GM21515 (cell line): ENCODE data around the gene MAGEA6.
"Not testable (repeated sequence)": the region's sequence is repeated elsewhere in the genome, so short reads cannot be mapped to it uniquely, and the experiment has no call there.

ENCODE experiments used
- ATAC-seq: cut with Tn5 transposase; IDR thresholded peaks from one replicate; pipeline ENCODE4 v1.9.1; 2021; ENCODE audit not compliant: unreplicated experiment

Gene MAGEA6, protein sequence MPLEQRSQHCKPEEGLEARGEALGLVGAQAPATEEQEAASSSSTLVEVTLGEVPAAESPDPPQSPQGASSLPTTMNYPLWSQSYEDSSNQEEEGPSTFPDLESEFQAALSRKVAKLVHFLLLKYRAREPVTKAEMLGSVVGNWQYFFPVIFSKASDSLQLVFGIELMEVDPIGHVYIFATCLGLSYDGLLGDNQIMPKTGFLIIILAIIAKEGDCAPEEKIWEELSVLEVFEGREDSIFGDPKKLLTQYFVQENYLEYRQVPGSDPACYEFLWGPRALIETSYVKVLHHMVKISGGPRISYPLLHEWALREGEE

DNA sequence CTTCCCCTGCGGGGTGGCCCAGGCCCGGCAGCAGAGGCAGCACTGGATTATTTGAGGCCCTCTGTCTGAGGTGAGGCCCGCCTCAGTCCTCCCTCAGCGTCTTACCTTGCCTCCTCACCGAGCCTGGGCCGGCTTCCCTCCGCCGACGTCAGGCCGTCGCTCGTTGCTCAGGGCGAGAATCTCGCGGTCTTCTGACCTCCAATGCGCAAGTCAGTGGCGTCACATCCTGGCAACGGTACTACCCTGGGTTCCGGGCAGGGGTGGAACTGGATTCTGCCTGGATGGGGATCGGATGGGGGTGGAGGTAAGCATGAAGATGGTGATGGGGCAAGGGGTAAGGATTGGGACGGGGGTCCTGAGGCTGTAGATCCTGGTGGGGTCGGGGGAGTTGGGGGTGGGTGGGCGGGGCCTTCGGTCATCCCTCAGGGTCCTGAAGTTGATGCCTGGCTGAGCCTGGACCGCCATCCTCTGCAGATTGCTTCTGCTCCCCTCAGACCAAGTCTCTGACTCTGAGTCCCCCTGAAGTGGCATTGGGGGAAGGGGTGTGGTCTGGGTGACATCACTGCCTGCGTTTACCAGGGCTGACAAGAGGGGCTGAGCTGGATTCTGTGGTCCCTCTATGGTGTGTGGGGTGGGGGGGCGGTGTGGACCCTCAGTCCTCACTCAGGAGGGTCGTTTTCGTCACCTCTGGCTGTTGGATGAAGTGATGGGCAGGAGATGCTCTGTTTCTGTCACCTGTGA, at the start of gene MAGEA6:
MAGEA6 (minus strand) TSS at position 141 of the 741 bp plus-strand sequence. CDS start 2,039 bp downstream, outside the sequence.
- not testable (repeated sequence) for ATAC-seq

DNA sequence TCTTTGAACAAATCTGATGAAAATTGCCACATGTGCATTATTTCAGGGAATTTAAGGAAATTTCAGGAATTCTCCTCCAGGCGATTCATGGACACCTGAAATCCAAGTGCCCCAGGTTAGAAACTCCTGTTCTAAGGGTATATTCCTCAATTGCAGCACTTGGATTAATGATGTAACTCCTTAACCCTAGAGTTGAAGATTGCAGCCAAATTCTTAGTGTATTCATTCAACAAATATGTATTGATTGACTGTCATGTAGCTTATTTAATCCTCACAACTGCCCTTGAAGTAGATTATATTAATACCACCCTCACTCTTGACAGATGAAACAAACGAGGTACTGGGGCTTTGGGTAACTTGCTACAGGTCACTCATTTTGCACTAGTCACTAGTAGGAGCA, 49.8 kb upstream of the MAGEA6 start:
- ATAC-seq, result no peak

DNA sequence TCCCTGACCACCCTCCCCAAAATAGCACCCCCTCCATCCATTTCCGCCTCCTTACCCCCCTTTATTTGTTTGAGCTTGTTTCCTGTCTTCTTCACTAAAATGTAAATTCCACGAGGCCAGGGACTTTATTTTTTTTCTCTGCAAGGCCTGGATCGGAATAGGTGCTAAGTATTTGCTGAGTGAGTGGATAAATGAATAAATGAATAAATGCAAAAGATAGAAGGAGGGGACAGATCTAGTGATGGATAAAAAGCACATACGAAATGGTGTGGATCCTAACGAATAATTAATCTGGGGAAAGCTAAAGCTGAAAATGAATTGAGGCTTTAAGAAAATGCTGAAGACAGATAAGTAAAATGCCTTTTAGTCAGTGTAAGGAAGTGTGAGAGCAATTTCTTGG, 48.9 kb upstream of the MAGEA6 start:
- ATAC-seq, result no peak

DNA sequence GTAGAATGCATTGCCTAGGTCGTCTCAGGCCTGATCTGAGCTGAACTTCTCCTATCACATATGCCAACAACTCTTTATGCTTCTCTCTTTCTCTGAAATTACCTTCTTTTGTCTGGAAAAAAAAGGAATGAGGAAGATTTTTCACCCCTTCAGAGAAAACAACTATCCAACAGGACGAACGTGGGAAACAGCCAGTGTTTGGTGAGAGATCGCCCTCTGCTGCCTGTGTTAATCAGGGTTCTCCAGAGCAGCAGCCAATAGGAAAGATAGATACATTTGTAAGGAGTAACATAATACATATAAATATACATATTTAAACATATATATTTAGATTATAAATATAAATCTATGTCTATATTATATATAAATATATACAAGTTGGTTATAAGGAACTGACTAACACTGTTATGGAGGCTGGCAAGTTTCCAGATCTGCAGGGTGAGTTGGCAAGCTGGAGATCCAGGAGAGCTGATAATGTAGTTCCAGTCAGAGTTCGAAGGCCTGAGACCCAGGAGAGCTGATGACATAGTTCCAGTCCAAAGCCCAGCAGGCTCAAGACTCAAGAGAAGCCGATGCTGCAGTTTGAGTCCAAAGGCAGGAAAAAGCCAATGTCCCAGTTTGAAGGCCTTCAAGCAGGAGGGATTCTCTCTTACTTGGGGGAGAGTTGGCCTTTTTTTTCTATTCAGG, 47.7 kb upstream of the MAGEA6 start:
- ATAC-seq, result no peak

DNA sequence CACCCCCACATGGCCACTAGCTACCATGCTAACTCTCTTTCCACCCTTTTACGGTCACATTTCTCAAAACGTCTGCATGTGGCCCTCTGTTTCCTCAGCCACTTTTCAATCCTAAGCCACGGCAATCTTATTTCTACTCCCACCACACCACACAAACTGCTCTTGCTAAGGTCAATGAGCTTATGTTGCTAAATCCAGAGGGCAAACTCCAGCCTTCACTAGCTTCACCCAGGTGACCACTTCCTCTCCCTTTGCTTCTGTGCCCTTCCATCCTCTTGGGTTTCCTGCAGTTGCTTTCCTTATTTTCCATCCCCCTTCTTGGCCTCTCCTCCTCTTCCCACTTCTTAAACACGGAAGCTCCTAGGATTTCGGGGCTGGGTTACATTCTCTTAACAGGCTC, 44.6 kb upstream of the MAGEA6 start:
- ATAC-seq, result no peak

DNA sequence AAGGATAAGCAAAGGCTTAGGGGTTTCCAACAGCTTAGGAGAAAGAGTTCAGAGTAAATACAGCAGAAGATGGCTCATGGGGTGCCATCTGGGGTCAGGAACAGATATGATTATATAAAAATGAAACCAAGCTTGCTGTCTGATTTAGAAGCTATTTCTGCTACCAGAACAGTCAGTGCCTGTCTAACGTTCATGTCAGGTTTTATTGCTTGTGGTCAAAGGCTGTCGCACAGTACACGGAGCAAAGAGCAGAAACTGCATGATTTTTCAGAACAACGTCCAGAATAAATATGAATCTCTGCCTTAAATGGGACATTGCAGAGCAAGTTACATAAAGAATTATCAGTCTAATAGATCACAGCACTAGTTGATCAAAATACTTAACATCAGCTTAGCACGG, 43.7 kb upstream of the MAGEA6 start:
- no peak for ATAC-seq

DNA sequence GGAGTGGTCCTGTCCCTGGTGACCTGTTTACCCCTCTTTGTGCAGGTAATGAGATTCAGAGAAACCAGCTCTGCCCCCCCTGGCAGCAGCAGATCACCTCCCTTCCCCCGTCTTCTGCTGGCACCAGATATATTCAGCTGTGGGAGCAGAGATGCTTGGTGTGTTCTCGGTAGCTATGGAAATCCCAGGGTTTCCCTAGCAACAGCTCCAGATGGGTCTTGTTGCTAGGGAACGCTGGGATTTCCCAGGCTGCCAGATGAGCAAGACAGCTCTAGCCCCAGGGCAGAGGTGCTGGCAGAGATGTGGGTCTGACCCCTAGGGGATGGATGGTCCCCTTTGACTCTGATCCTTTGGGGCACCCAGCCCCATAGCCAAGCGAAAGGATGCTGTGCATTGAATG, 40.9 kb upstream of the MAGEA6 start:
- ATAC-seq, result no peak

DNA sequence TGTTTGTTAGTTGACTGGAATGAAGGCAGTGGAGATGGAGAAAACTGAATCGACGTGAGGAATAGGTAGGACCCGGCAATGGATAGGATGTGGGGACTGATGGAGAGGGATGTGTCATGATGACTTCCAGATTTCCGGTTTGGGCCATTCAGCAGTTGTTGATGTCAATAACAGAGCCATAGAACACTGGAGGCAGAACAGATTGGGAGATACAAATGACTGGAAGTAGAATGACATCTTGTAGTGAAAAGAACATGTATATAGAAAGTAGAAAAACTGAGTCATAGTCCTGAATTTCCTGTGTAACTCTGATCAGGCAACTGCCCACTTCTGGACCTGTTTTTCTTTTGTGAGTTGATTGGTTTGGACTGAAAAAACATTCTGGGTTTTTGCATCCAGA, 36.5 kb upstream of the MAGEA6 start:
- no peak for ATAC-seq

DNA sequence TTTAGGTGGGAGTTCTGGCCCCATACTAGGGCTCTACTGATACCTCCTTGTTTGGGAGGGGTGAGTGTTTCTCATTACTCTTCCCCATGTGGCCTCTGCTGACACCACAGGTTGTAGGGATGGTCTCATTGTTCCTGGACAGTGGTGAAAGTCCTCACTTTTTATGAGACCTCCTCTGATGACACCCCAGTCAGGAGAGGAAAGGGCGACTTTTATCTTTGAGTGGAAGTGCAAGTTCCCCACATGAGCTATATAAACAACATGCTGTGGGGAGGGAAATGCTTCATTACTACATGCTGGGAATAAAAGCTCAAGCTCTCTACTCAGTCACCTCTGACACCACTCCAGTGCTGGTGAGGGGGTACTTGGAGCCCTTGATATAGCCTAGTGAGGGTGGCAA, 29.5 kb upstream of the MAGEA6 start:
- ATAC-seq, result no peak

DNA sequence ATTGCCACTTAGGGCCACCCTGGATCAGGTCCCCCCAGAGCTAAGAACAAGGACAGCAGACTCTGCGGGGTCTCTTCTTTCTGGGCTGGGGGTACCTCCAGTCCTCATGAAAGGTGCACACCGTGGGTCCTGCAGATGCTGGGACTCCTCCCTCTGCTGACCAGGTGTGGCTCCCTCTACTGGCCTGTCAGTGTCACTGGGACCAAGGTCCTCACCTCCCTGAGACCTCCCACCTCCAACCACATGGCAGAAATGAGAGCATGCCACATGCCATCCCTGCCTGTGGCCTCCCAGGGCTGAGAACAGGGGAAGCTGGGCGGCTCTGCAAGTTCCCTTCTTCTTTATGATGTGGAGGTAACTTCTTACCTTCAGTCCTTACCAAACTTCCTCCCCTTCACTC, 17.6 kb upstream of the MAGEA6 start:
- peak; percentile 74 for ATAC-seq

DNA sequence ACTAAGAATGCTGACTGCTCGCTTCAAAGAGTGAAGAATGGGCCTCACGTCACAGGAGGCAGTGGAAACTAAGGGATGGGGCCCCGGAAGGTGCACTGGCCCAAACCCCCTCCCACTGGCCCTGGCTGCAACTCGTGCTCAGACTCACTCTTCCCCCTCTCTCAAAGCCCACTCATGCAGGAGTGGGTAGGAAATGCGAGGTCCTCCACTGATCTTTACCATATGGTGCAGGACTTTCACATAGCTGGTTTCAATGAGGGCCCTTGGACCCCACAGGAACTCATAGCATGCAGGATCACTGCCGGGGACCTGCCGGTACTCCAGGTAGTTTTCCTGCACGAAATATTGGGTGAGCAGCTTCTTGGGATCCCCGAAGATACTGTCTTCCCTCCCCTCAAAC, 2.9 kb downstream of the MAGEA6 start:
- not testable (repeated sequence) for ATAC-seq

DNA sequence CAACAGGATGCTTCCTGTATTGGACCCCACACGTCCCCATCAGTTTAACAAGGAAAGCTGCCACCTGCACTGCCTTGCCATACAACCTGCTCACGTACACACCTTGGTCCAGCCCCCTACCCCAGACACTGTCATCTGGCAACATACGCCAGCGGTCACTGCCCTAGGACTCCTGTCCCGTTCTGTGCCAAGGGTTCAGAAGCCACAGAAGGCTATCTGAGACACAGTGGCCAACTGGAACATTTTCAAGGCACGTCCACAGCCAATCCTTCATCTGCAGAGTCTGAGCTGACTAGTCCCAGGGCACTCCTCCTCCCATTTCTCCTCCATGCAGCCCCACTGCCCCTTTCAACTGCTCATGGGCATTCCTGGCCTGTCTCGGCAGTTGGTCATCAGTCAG, 7.9 kb downstream of the MAGEA6 start:
- ATAC-seq, result not testable (repeated sequence)

DNA sequence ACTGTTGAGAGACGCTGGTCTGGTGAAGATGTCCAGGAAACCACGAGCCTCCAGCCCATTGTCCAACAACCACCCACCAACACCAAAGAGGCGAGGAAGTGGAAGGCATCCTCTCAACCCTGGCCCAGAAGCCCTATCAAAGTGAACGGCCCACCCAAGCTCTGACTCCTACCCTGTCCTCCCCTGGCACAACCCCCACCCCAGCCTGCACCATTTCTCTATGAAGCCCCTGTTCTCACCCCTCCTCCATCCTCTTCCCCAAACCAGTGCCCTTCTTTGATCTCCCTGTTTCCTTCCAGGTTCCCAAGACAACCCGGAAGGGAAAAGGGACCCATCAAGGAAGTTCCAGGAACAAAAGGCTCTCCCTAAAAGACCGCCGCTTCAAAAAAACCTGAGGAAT, 9.9 kb downstream of the MAGEA6 start:
- ATAC-seq, result not testable (repeated sequence)

DNA sequence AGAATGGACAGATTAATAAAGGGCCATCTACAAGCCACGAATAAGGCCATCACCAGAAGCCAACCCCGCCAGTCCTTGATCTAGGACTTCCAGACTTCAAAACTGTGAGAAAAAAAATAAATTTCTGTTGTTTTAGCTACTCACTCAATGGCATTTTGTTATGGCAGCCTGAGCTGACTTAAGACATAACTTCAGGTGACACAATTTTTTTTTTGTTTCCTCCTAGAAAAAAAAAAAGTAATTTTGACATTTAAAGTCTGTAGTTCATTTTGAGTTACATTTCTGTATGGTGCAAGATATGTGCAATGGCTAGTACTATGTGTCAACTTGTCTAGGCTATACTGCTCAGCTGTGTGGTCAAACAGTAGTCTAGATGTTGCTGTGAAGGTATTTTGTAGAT, 10.6 kb downstream of the MAGEA6 start, which contains the start of gene CSAG3:
CSAG3 (plus strand) TSS at position 301 of the 400 bp plus-strand sequence.
- not testable (repeated sequence) for ATAC-seq

DNA sequence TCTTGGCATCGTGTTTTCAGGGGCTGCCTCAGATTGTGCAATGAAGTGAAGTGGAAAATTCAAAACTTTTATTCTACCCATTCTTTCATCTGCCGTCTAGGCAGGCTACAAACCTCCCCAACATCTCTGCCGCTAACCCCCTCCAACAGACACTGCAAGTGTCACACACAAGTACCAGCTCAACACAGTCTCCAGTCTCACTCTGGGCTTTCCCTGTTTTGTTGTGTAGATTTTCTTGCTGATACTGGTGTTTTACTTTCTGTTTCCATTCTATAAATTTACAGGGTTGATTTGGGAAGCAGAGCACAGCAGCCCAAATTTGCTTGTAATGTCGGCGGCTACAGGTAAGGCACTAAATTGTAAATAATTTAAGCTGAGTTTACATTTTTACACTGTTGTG, 14.6 kb downstream of the MAGEA6 start:
- ATAC-seq, result not testable (repeated sequence)

DNA sequence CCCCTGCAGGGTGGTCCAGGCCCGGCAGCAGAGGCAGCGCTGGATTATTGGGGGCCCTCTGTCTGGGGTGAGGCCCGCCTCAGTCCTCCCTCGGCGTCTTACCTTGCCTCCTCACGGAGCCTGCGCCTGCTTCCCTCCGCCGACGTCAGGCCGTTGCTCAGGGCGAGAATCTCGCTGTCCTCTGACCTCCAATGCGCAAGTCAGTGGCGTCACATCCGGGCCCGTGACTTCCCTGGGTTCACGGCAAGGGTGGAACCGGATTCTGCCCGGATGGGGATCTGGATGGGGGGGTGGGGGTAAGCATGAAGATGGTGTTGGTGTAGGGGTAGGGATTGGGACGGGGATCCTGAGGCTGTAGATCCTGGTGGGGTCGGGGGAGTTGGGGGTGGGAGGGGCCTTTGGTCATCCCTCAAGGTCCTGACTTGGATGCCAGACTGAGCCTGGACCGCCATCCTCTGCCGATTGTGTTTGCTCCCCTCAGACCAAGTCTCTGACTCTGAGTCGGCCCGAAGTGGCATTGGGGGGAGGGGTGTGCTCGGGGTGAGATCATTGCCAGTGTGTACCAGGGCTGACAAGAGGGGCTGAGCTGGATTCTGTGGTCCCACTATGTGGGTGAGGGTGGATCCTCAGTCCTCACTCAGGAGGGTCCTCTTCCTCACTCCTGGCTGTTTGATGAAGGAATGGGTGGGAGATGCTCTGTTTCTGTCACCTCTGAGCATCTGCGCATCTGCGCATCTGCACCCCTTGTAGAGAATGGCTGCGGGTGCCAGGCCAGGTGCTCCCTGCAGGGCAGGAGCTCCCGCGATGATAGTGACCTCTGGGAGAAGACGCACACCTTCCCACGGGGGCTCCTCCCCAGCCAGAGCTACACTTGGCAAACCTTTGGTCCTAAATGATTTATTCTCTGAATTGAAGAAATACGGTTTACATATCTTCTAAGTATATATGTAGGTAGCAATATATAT, 15.5 kb downstream of the MAGEA6 start, which contains the start of gene MAGEA2:
MAGEA2 (minus strand) TSS at position 157 of the 965 bp plus-strand sequence. CDS start 2,479 bp downstream, outside the sequence.
- ATAC-seq, result not testable (repeated sequence)

DNA sequence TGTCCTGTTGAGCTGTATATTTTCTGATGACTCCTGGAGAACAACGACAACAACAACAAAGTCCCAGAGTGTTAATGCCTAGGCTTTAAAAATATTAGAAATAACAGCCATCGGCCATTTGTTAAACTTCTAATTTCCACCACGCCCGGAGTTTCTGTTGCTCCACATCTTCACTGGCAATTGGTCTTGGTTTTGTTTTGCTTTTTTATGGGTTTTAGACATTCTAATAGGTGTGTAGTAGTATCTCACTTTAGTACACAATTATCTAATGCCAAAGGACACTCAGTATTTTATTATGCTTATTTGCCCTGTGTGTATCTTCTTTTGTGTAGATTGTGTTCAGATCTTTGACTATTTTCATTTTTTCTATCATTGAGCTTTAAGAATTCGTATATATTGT, 30.9 kb downstream of the MAGEA6 start:
- no peak for ATAC-seq

DNA sequence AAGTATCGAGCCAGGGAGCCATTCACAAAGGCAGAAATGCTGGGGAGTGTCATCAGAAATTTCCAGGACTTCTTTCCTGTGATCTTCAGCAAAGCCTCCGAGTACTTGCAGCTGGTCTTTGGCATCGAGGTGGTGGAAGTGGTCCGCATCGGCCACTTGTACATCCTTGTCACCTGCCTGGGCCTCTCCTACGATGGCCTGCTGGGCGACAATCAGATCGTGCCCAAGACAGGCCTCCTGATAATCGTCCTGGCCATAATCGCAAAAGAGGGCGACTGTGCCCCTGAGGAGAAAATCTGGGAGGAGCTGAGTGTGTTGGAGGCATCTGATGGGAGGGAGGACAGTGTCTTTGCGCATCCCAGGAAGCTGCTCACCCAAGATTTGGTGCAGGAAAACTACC, 33.0 kb downstream of the MAGEA6 start:
- not testable (repeated sequence) for ATAC-seq

DNA sequence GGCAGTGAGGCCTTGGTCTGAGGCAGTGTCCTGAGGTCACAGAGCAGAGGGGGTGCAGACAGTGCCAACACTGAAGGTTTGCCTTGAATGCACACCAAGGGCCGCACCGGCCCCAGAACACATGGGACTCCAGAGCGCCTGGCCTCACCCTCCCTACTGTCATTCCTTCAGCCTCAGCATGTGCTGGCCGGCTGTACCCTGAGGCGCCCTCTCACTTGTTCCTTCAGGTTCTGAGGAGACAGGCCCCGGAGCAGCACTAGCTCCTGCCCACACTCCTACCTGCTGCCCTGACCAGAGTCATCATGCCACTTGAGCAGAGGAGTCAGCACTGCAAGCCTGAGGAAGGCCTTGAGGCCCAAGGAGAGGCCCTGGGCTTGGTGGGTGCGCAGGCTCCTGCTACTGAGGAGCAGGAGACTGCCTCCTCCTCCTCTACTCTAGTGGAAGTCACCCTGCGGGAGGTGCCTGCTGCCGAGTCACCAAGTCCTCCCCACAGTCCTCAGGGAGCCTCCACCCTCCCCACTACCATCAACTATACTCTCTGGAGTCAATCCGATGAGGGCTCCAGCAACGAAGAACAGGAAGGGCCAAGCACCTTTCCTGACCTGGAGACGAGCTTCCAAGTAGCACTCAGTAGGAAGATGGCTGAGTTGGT, 33.5 kb downstream of the MAGEA6 start:
- ATAC-seq, result no peak

DNA sequence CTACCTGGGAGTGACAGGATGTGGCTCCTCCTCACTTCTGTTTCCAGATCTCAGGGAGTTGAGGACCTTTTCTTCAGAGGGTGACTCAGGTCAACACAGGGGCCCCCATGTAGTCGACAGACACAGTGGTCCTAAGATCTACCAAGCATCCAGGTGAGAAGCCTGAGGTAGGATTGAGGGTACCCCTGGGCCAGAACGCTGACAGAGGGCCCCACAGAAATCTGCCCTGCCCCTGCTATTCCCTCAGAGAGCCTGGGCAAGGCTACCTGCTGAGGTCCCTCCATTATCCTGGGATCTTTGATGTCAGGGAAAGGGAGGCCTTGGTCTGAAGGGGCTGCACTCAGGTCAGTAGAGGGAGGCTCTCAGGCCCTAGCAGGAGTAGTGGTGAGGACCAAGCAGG, 34.4 kb downstream of the MAGEA6 start:
- no peak for ATAC-seq
